HL-60/S4 (cell line): ENCODE data around the gene ZC3H4.
"Not testable (repeated sequence)": the region's sequence is repeated elsewhere in the genome, so short reads cannot be mapped to it uniquely, and the experiment has no call there.

Experiments used
- in situ Hi-C: fragments of 300-500 bp; cut with MboI; formaldehyde crosslinking; loops from 2 replicates; pipeline ENCODE4 v1.14.3; 2022; ENCODE audit warnings: low sequenced_read_pairs

ZC3H4 gene

DNA sequence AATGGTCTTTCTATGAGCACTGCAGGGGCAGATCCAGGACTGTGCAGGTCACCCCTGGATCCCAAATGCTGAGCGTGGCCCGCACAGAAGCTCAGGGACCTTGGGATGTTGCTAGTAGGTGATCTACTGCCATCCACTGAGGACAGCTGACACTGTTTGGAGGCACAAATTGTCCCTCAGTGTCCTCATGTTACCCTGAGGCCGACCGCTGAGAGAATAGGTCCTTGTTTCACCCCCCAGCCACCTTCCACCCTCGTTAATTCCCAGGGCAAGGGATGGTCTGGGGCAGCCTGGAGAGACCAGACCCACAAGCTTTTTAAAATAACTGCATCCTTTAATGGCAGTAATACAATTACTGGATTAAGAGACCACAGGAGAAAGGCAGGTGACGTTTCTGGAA lies 49.7 kb downstream of the ZC3H4 start:
- in situ Hi-C loops: no loop called here

DNA sequence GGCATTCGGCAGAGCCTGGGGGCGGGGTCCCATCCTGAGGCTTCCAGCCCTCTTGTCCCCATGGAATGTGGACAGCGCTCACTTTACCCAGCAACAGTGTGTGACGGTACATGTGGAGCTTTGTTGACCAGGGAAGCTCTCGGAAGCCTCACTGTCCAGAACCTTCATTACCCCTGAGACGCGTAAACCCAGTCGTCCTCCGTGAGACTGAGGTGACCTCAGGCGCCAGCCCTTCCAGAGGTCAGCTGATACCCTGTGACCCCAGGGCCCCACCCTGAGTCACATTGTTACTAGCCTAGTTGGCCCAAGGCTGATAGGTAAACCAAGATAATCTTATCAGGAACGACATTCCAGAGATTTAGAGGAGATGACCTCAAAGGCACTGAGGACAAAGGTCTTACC lies 55.0 kb downstream of the ZC3H4 start:
- in situ Hi-C loops: no loop called here

DNA sequence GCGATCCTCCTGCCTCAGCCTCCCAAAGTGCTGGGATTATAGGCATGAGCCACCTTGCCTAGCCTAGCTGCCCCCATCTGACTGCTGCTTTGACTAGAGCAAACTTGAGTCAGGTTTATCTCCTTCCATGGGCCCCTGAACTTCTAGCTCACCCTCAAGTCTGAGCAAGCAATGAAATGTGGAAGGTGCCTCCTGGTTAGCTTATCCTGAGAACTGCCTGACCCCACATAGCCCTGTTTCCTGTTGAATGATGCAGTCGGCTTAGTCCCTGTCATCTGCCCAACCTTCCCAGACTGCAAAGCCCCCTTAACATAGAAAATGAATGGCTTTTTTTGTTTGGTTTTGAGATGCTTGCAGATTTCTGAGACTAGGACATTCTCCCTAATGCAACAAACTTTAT lies 56.2 kb downstream of the ZC3H4 start:
- in situ Hi-C loops: no loop called here

DNA sequence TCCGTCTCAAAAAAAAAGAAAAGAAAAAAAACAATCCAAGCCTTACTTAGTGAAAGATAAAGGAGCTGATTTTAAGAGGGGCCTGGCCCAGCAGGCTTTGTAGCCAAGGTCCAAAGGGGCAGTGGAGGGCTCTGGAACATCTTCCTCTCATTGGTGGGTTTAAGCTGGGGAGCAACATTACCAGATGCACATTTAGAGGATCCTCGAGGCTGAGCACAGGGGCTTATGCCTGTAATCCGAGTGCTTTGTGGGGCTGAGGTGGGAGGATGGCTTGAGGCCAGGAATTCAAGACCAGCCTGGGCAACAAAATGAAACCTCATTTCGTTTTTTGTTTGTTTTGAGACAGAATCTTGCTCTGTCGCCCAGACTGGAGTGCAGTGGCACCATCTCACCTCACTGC lies 57.2 kb downstream of the ZC3H4 start:
- in situ Hi-C loops: no loop called here

DNA sequence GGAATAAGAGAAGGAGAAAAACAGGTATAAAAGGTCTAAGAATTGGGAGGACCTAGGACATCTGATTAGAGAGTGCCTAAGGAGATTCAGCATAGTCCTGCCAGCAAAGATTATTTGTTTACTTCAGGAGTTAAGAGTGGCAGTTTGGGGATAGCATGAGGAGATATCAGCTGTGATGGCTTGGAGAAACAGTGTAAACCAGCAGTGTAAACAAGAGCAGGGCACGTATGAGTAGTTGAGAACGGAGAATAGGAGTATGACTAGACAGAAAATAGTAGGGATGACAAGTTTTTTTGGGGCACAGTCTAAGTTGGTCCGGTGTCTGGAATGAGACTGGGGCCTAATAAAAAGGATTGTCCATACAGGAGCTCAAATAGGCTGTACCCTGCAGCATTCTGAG lies 63.0 kb downstream of the ZC3H4 start:
- in situ Hi-C loops: not testable (repeated sequence)

DNA sequence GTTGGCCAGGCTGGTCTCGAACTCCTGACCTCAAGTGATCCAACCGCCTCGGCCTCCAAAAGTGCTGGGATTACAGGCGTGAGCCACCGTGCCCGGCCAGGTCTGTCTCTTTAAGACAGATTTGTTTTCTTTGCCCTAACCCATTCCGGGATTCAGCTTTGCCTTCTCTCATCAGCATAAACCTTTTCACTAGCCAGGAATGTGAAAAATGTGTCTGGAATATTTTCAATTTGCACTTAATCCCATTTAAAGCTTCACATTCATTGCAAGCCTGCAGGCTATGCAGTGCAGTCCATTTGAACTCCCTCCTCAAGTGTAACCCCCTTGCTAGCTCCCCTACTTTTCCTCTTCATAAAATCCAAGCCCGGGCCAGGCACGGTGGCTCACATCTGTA lies 64.3 kb downstream of the ZC3H4 start:
- in situ Hi-C loops: no loop called here

DNA sequence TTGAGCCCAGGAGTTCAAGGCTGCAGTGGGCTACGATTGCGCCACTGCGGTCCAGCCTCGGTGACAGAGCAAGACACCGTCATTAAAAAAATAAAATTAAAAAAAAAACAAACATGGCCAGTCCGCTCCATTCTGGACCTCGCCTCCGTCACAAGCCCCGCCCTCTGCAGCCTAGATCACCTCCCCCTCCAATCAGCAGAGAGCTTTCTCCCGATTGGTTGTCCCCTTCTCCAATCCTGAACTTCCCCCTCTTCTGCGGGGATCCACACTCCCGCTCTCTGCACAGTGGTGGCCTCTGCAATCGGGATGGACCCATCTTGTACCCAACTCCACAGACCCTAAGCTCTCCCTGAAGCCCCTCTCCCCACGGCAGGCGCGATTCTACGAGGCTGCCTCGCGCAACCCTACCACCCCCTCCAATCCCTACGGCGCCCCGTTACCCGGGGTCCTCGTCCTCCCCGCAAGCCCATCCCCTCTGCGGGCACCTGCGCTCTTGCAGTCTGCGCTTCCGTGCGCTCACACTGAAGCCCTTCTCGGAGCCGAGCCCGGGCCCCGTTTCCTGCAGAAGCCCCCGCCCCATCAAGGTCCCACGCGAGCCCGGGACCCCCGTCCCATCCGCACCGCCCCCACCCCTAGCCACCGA lies 65.7 kb downstream of the ZC3H4 start:
- in situ Hi-C loops: no loop called here

DNA sequence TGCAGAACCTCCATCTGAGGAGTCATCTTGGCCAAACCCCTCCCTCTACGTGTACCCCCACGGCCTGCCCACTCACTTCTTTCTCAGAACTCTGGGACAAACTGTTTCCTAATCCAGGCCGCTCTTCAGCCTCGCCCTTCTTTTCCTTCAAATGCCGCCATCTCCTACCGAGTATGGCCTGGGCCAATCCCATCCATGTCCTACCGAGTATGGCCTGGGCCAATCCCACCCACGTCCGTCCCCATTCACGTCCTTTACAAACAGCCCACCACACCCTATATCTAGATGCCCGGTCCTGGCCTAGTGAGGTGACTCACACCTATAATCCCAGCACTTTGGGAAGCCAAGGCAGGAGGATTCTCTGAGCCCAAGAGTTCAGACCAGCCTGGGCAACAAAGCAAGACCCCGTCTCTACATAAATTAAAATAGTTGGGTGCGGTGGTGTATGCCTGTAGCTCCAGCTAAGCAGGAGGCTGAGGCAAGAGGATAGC lies 66.3 kb downstream of the ZC3H4 start:
- in situ Hi-C loops: no loop called here

DNA sequence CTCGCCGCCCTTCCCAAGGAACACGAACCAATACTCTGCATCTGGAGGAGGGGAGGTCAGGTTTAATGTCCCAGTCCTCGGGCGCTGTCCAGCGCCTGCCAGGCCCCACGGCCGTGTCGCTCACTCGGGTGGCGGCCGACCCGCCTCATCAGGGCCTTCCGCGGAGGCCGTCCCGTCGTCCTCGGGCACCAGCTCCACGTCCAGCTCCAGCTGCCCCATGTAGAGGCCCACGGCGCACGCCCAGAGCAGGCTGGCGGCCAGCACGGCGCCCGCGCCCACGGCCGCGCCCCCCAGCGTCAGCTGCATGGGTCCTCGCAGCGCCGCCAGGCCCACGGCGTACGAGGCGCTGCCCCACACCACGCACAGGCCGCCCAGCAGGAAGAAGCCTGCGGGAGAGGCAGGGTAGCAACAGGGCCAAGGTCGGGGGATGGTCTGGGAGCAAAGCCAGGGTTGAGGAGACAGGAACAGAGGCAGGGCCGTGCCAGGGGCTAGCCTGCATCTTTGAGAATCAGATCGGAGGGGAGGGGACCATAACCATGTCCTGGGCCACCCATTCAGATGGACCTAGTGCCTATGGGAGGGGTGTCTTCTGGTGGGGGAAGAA lies 67.6 kb downstream of the ZC3H4 start:
- in situ Hi-C loops: no loop called here

DNA sequence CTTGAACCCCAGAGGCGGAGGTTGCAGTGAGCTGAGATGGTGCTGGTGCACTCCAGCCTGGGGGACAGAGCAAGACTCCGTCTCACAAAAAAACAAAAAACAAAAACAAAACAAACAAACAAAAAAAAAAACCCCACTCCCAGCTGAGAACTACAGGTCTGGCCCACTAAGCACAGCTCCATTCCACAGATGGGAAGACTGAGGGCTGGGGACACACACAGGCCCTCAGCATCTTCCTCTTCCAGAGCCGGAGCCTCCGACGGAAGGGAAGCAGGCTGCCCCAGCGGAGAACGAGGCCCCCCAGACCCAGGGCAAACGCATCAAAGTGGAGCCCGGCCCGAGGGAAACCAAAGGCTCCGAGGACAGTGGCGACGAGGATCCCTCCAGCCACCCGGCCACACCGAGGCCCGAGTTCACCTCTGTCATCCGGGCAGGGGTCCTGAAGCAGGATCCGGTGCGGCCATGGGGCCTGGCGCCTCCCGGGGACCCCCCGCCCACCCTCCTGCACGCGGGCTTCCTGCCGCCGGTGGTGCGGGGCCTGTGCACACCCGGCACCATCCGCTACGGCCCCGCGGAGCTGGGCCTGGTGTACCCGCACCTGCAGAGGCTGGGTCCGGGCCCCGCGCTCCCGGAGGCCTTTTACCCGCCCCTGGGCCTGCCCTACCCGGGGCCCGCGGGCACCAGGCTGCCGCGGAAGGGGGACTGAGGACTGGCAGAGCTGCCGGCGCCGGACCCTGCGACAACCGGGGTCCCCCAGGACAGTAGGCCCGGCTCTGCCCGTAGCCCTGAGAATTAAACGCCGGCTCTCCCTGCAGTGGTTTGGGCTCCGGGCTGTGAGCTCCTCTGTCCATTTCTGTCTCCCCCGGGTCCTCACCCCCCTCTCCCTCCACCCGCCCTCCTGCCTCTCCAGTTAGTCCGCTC lies 68.4 kb downstream of the ZC3H4 start:
- in situ Hi-C loops: no loop called here

DNA sequence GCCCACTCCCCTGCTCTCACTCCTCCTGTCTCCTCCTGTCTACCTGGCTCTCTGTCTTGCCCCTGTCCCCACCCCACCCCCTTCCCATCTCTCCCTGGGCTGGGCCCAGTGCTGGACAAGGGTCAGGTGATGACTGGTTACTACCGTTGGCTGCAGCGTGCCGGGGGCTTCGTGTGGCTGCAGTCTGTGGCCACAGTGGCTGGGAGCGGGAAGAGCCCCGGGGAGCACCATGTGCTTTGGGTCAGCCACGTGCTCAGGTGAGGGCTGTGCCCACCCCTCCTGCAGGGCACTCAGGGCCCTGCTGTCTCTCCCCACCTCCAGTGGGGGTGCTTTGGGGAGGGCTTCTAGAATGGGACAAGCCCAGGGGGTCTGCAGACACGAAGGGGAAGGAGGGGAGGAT lies 72.7 kb downstream of the ZC3H4 start:
- in situ Hi-C loops: no loop called here

DNA sequence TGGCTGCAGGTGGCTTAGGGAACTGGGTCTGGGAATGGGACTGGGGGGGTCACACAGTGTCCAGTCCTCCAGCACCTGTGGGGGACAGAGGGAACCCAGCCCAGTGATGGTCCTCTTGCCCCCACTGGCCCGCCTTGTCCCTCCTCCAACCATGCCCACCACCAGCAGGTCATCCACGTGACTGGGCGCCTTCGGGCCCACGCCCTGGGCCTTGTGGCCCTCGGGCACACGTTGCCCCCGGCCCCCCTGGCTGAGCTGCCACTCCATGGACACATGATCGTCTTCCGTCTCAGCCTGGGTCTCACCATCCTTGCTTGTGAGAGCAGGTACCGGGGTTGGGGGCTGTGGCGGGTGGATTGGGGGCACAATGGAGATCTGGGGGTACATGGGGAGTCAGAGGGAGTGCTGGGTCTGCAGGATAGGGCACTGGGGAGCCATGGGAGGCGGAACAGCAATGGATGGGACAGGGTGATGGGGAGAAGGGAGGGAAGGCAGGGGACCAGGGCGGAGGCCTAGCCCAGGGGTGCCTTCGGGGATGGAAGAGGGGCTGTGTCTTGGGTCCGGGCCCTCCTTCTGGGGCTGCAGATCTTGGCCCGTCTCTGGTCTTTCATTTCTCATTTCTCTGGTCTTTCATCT lies 74.2 kb downstream of the ZC3H4 start:
- in situ Hi-C loops: no loop called here

DNA sequence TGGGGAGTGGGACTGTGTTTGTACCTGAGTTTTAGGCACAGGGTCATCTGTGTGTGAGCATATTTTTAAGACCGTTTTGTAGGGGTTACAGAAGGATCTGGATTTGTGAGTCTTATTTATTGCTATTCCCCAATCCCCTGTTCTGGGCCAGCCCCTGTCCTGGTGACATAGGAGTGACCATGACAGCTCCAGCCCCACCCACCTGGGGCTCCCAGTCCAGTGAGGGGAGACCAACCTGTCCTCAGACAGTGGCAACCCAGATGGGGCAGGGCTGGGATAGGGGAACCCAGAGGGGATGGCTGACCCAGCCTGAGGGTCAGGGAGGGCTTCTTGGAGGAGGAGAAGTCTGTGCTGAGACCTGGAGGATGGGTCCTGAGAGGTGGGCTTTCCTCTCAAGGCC lies 75.8 kb downstream of the ZC3H4 start:
- in situ Hi-C loops: no loop called here

DNA sequence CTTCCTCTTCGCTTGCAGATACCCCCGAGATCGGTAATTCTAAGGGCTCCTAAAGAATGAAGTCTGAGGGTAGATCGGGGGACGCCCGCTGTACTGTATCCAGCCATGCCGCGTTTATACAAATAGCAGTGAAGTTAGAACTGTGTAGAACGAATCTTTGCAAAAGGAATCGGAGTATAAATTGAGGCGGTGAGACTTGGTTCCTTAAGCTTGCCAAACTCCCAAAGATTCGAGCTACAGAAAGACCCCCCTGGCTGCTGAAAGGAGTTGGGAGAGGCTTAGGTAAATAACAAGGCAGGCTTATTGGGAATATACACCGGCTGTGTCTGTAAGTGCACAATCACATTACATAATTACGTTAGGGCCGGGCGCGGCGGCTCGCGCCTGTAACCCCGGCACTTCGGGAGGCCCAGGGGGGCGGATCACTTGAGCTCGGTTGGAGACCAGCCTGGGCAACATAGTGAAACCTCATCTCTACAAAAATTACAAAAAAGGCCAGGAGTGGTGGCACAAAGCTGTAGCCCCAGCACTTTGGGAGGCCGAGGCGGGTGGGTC lies 77.4 kb downstream of the ZC3H4 start:
- in situ Hi-C loops: no loop called here

DNA sequence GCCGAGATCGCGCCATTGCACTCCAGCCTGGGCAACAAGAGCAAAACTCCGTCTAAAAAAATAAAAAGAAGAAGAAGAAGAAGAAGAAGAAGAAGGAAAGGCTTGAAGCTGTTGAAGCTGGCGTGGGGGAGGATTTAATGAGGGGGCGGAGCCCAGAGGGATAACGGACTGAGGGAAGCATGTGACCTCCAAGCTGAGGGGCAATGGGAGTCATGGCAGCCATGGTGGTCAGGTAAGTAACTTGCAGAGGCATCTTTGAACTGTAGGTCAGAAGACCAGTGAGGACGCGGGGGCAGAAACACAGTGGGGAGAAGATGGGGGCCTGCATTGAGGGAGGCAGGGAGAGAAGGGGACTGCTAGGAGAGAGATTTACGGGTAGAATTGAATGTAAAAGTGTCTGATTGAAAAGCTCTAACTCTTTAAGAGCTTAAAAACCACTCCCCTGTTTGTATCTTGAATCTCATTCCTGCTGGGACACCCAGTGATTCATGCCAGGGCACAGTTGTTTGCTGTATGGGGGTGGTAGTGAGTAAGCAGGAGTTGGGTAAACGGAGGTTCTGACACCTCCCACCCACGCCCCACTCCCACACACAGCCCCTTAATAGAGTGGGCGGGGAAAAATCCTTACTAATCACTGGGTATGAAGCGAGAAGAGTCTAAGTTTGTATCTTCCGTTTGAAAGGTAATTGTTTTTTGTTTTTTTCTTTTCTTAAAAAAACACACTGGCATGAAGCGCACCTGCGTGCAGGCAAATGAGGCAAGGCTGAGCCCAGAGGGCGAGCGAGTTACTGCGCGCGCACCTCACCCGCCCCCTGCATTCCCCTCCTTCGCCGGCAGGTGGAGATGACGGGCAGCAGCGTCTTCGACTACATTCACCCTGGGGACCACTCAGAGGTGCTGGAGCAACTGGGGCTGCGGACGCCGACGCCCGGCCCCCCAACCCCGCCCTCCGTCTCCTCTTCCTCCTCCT lies 78.2 kb downstream of the ZC3H4 start:
- in situ Hi-C loops: no loop called here

DNA sequence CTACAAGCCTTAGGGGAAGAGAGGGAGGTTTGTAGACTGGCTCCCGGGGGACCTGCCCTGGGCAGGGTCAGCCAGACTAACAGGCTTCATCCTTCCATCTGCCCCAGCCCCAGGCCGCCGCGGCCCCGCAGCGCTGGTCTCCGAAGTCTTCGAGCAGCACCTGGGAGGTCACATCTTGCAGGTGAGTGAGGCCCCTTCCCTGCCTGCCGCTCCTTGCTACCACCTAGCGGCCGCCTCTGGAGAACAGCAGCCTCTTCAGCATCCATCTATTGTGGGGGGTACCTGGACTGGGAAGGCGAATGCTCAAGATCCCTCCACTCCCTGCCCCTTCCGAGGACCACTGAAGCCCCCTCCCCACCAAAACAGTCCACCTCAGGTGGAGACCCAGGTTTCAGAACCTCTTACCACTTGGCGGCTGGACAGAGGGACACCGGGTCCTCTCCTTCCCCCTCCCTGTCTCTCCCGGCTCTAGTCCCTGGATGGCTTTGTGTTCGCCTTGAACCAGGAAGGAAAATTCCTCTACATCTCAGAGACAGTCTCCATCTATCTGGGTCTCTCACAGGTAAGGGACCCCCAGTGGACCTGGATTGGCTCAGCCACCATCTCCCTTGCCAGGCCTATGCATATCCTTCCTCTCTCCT lies 81.3 kb downstream of the ZC3H4 start:
- in situ Hi-C loops: no loop called here

DNA sequence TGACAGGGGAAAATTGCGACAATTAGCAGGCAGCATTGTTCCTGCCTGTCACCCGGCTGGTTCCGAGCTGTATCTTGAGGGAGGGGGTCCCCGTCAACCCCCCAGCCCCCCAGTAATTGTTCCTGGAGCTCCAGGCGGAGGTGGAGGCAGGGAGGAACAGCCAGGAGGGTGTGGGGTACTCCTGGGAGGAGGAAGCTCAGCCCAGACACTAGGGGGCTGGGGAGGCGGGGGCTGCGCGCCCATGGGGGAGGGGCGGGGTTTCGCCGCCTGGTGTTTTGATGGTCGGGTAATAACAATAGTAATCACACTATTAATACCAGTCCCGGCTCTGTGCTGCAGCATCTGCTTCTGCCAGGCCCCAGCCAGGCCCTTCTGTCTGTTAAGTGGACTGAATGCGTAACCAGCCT lies 85.4 kb downstream of the ZC3H4 start:
- in situ Hi-C loops: no loop called here

DNA sequence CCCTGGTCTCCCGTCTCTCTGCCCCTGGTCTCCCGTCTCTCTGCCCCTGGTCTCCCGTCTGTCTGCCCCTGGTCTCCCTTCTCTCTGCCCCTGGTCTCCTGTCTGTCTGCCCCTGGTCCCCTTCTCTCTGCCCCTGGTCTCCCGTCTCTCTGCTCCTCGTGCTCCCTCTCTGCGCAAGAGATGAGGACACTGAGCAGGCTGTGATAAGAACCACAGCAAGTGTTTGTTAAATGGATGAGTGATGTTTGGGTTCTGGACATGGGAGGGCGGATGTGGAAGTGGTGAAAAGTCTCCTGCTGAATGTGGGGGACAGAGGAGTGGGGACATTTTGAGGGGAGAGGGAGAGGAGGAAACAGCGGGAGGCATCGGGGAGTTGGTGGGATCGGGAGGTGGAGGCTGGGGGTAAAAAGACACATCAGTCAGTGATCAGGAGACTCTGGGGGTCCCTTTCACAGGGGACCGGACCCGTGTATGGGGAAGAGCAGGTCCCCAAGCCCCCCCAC lies 85.9 kb downstream of the ZC3H4 start:
- in situ Hi-C loops: no loop called here

DNA sequence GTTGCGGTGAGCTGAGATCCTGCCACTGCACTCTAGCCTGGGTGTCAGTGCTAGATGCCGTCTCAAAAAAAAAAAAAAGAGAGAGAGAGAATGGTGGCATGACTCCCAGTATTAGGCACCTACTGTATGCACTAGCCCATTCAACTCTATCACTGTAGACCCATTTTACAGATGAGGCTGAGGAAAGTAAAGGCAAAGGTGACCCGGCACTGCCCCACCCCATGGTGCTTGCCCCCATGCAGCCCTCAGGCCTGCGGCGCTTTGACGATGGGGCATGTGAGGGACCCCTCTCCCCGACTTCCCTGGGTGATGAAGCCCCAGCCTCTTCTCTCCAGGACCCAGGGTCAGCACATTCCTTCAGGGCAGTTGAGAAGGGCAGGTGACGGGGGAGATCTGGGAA lies 86.7 kb downstream of the ZC3H4 start:
- in situ Hi-C loops: no loop called here
